Hepatocyte (in vitro differentiated cells): ENCODE measurements around the gene PDGFD. TPM values are rescaled to one million over a fixed set of nuclear protein-coding genes. Genes with fewer than 3 reads are reported as not detected.

Source experiments
- DNase-seq: peaks from one replicate; pipeline ENCODE4 v3.0.0-alpha.2; 2016; ENCODE audit warnings: low spot score
- H2AFZ ChIP-seq: fragments of 200-600 bp; sonication (generic); 2 replicates; pipeline ENCODE4 v1.6.0; 2016; ENCODE audit warnings: antibody characterized with exemption, mild to moderate bottlenecking
- H3K27ac ChIP-seq: fragments of 200-600 bp; sonication (generic); 2 replicates; pipeline ENCODE4 v1.5.1; 2016; ENCODE audit warnings: mild to moderate bottlenecking
- H3K27me3 ChIP-seq: fragments of 200-600 bp; sonication (generic); 2 replicates; pipeline ENCODE4 v1.6.1; 2016
- H3K36me3 ChIP-seq: fragments of 200-600 bp; sonication (generic); replicated peaks from 2 replicates; pipeline ENCODE4 v1.5.1; 2016; ENCODE audit warnings: low read depth; ENCODE audit not compliant: insufficient read depth
- H3K4me1 ChIP-seq: fragments of 200-600 bp; sonication (generic); 2 replicates; pipeline ENCODE4 v1.5.1; 2016; ENCODE audit warnings: mild to moderate bottlenecking, moderate library complexity; ENCODE audit not compliant: insufficient read depth
- H3K4me2 ChIP-seq: fragments of 200-600 bp; sonication (generic); 2 replicates; pipeline ENCODE4 v1.6.0; 2016
- H3K4me3 ChIP-seq: fragments of 200-600 bp; sonication (generic); 2 replicates; pipeline ENCODE4 v1.5.1; 2016; ENCODE audit warnings: mild to moderate bottlenecking
- H3K79me2 ChIP-seq: fragments of 200-600 bp; sonication (generic); 2 replicates; pipeline ENCODE4 v1.6.0; 2017; ENCODE audit warnings: mild to moderate bottlenecking
- H3K9me2 ChIP-seq: fragments of 200-600 bp; sonication (generic); replicated peaks from 2 replicates; pipeline ENCODE4 v1.6.0; 2017; ENCODE audit warnings: mild to moderate bottlenecking; ENCODE audit not compliant: insufficient read depth
- H3K9me3 ChIP-seq: fragments of 200-600 bp; sonication (generic); 2 replicates; pipeline ENCODE4 v1.5.1; 2016; ENCODE audit warnings: low read depth, mild to moderate bottlenecking
- H4K20me1 ChIP-seq: fragments of 200-600 bp; sonication (generic); 2 replicates; pipeline ENCODE4 v1.6.0; 2016; ENCODE audit warnings: mild to moderate bottlenecking; ENCODE audit not compliant: insufficient read depth, poor library complexity, severe bottlenecking
- CTCF ChIP-seq: fragments of 200-600 bp; sonication (generic); IDR thresholded peaks from 2 replicates; pipeline ENCODE4 v1.5.1; 2016; ENCODE audit warnings: antibody characterized with exemption, mild to moderate bottlenecking; ENCODE audit not compliant: poor library complexity
- EZH2 ChIP-seq: fragments of 200-600 bp; sonication (generic); IDR thresholded peaks from 2 replicates; pipeline ENCODE4 v1.6.1; 2016; ENCODE audit warnings: antibody characterized with exemption, mild to moderate bottlenecking, borderline replicate concordance
- EZH2phosphoT487 ChIP-seq: fragments of 200-600 bp; sonication (generic); IDR thresholded peaks from one replicate; pipeline ENCODE4 v1.6.1; 2018; ENCODE audit warnings: antibody characterized with exemption, mild to moderate bottlenecking, low read depth, moderate library complexity; ENCODE audit not compliant: unreplicated experiment, severe bottlenecking
- WGBS: methylation state at CpG from one replicate; pipeline ENCODE4 v1.1.6; 2016; ENCODE audit warnings: low lambda C conversion rate; ENCODE audit errors: missing lambda C conversion rate; 5-methylcytosine and 5-hydroxymethylcytosine counted together
- polyA plus RNA-seq: library from polyadenylated mRNA; unstranded; fragments of >200 nt; fragmentation: Nextera tagmentation; extraction: Ambion mirVana; gene quantifications from 2 replicates; pipeline ENCODE4 v1.2.1, GENCODE V29; 2016
- total RNA-seq: library from RNA; depleted of rRNA; stranded (reverse); fragments of >200 nt; gene quantifications from 2 replicates; pipeline ENCODE4 v1.2.3, GENCODE V29; 2014

Gene PDGFD
- total and polyA plus RNA-seq, 2 experiments from 2014 or later, result 17.3 to 29.6 TPM

DNA sequence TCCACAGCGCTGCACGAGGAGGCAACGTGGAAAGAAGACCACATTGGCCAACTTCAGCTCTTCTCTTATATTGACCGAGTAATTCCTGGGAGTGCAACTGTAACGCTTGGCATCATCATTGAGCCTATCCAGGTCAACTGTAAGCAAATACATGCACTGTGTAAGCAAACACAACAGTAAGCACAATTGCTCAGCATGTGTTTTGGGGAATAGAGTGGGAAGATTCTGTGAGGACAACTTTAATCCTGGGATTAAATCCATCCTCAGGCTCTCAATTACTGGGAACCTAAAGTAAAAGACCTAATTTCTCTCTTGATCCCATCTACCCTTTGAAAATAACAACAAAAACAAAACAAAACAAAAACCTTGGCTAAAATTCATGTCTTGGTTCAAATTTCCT, 237.0 kb downstream of the PDGFD start:
- Histone ChIP-seq H3K36me3 (no peaks in the 10 kb centered on the region), H3K4me1 (peaks cover 16% of the 10 kb centered on the region), H3K9me3 (no peaks in the 10 kb centered on the region), H2AFZ (no peak overlapping the region), H3K27ac (no peak overlapping the region), H3K4me2 (no peak overlapping the region), H3K4me3 (no peak overlapping the region), H3K9me2 (no peaks in the 10 kb centered on the region), H3K79me2 (no peaks in the 10 kb centered on the region), H4K20me1 (no peaks in the 10 kb centered on the region), H3K27me3 (no peaks in the 10 kb centered on the region)
- 87% methylated on average over 5 of the region's 5 CpGs for WGBS
- TF ChIP-seq CTCF (no peak), EZH2phosphoT487 (no peak), EZH2 (no peak)
- no peak for DNase-seq

- Histone ChIP-seq H3K27ac (peak overlapping the region; percentile 74), H3K4me2 (no peak overlapping the region), H3K36me3 (no peaks in the 10 kb centered on the region), H3K79me2 (no peaks in the 10 kb centered on the region), H3K9me2 (no peaks in the 10 kb centered on the region), H3K9me3 (no peaks in the 10 kb centered on the region), H3K4me1 (peaks cover 16% of the 10 kb centered on the region), H3K27me3 (no peaks in the 10 kb centered on the region), H4K20me1 (no peaks in the 10 kb centered on the region), H2AFZ (no peak overlapping the region), H3K4me3 (no peak overlapping the region)
- DNase-seq, result no peak
- WGBS, result 94% methylated on average over 5 of the region's 5 CpGs
- no peak for TF ChIP-seq EZH2
- TF ChIP-seq EZH2phosphoT487, result no peak
- no peak for TF ChIP-seq CTCF
Observed at GRCh38 chr11:103924166-103925013, 239.6 kb downstream of the PDGFD start.

- TF ChIP-seq CTCF (no peak), EZH2 (no peak), EZH2phosphoT487 (no peak)
- Histone ChIP-seq H3K36me3 (no peaks in the 10 kb centered on the region), H3K4me1 (peaks cover 10% of the 10 kb centered on the region), H3K79me2 (no peaks in the 10 kb centered on the region), H3K27ac (peak overlapping the region; percentile 81), H4K20me1 (no peaks in the 10 kb centered on the region), H2AFZ (no peak overlapping the region), H3K9me3 (no peaks in the 10 kb centered on the region), H3K9me2 (no peaks in the 10 kb centered on the region), H3K27me3 (no peaks in the 10 kb centered on the region), H3K4me3 (no peak overlapping the region), H3K4me2 (no peak overlapping the region)
- peak; percentile 67 for DNase-seq
Observed at GRCh38 chr11:103923451-103923931, 240.5 kb downstream of the PDGFD start.
